HG03565 (cell line): ENCODE measurements around the gene THBS2.

Experiments
- ATAC-seq: cut with Tn5 transposase; IDR thresholded peaks from one replicate; pipeline ENCODE4 v1.9.1; 2021; ENCODE audit warnings: mild to moderate bottlenecking, moderate library complexity; ENCODE audit not compliant: unreplicated experiment

Gene THBS2

DNA sequence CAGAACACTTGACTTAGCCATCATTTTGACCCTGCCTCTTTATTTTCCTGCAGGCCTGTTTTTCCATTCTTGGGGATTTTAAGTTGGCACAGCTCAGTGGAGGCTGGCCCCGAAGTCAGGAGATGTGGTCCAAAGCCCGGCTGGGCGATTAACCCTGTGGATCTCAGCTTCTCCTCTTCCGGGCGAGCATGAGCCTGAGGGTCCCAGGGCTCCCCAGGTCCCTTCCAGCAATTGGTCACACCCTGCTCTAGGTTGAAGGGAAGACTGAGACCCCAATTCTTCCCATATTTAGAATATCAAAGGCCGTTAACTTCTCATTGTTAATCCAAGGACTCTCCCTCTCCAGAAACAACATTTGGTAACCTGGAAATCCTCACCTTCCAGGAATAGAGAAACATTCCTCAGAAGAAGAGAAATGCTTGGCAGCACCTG lies 2.3 kb downstream of the THBS2 start:
- no peak for ATAC-seq

DNA sequence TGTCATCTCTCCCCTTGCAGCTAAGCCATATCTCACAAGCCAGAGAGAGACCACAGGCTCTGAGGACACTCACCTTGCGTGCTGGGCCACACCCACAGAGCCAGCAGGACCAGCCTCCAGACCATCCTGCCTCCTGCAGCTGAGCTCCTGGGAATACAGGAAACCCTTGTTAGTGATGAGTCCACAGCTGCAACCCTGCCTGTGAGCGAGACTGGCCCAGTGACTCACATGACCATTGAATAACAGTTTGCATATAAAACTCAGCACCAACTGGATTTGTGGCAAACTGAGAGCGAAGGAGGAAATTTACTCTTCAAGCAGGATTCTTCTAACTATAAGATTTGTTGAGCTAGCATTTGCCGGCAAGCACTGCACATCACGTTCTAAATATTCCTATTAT lies 3.0 kb downstream of the THBS2 start:
- ATAC-seq: no peak

DNA sequence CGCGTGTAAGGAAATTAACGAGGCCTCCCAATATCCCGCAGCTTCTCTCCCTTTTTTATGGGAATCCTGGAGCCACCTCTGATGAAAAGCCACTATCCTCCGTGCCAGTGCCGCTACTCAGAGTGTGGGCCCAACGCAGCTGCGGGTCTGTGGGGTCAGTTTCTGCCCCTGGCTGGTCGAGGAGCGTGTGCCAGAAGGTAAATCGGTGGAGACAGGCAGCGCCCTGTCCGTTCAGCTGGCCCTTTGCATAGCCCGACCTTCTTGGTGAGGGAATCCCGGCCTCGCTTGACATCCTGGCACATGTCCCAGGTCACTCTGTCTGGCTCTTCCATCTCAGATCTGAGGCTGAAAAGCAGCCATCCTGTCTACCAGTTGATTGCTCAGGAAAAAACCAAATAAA lies 4.6 kb downstream of the THBS2 start:
- ATAC-seq: no peak

DNA sequence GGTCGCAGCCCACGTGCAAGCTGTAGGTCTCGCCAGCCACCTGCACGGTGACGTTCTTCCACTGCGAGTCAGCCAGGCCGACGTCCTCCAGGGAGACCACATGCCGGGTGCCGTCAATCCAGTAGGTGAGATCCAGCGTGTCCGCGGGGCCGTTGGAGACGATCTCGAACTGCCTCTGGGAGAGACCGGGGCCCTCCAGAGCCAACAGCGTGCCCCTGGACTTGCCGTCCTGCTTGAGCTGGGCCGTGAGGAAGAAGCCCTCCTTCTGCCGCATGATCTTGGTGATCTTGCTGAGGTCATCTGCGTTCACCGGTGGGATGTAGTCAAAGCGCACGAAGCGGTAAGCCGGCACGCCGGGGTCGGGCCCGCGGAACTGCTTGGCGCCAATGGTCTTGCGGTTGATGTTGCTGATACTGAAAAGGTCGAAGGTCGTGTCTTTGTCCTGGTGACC lies 5.1 kb downstream of the THBS2 start:
- ATAC-seq: no peak

DNA sequence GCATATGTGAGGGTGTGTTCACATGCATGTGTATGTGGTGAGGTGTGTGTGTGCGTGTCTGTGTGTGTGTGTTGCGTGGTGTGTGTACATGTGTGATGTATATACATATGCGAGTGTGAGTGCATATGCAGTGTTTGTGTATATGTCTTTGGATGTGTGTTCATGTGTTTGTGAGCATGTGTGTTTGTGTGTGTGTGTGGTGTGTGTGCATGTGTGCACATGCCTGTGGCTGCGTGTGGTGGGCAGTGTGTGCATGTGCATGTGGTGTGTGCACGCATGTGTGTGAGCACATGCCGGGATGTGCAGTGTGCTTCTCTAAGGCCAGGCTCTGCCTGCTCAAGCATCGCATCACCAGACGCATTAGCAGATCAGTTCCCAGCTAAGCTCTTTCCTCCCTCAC lies 5.7 kb downstream of the THBS2 start:
- no peak for ATAC-seq

DNA sequence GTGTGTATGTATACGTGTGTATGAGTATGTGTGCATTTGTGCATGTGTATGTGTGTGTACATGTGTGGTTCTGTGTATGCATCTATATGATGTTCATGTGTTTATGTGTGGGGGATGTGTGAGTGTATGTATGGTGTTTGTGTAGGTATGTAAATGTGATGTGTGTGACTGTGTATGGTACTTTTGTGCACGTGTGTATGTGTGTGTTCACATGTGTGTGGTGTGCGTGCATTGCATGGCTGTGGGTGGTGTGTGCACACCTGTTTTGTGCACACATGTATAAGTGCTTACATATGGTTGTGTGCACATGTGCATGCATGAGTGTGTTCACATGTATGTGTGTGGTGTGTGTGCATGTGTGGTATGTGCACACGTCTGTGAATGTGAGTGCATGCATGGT lies 6.2 kb downstream of the THBS2 start:
- no peak for ATAC-seq

DNA sequence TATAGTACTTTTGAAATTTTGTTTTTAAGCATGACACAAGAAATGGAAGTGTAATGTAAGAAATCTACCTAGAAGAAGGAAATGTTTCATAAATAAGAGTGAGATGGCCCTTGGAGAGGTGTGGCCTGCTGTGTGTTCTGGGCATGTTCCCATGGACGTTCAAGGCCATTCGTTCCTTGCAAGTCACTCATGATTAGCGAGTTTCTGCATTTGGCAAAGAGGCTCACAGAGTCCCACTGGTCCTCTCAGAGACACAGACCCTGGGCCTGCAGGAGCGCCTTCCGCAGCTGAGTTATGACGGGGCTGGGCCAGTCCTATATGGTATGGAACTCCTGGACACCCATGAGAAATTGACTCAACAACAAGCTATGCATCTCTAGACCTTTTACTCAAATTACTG lies 7.2 kb downstream of the THBS2 start:
- no peak for ATAC-seq

DNA sequence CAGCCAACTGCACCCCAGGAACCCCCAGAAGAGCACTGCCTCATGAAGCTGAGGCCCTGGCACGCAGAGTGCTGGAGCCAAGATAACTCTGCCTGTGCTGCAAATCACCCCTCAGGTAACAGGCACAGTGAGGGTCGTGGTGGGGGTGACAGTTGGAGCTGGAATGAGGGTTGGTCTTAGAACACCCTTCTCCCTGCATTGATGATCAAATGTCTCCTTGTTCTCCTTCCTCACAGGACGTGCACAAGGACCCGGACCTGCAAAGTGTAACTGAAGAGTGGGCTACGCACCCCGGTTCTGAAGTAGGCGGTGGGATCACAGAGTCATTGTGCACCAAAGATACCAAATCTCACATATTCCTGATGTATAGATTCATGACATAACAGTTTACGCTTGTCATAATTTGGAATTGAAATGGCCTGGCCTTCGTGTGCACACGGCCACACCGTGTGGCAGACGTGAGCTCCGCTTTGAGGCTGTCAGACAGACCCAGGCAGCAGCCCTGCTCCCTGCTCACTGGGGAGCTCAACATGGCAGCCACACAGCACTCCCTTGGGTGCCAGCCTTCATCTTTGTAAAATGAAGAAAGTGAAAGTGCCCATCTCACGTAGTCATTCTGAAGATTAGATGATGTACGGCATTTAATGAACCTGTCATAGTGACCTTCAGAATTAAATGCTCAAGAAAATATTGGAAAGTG lies 8.8 kb downstream of the THBS2 start:
- ATAC-seq: no peak

DNA sequence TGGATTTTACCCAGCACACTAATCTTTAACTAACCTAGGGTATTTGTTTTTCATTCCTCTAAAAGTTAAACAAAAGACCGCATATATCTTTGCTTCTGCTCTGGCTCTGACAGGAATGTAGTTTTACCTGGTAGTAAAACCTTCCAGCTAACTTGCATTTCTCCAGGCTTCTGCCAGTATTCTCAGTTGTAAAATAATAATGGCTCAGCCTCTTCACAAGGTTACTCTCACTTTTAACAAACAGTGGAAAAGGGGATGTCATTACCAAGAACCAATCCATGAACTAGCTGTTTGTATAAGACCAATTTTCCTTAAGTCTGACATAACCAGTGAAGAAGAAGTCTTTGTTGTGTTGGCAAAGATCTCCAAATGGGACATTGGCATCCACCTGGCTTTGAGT lies 10.0 kb downstream of the THBS2 start:
- ATAC-seq: no peak

DNA sequence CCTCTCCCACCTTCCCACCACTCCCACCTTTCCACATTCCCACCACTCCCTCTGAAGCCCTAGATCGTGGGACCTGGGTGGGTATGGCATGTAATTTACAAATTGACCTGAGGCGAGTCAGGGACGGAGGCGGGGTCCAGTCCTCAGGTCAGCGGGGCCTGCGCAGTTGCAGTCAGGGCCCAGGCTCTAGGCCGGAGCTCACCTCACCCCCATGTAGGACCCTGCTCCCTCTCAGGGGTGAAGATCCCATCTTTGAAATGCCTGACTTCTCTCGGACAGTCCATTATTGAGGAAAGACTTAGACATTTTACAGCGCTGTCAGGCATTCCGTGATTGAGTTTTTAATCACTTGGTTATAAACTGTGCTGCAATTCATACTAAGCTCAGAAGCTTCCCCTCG lies 10.5 kb downstream of the THBS2 start:
- ATAC-seq: no peak

DNA sequence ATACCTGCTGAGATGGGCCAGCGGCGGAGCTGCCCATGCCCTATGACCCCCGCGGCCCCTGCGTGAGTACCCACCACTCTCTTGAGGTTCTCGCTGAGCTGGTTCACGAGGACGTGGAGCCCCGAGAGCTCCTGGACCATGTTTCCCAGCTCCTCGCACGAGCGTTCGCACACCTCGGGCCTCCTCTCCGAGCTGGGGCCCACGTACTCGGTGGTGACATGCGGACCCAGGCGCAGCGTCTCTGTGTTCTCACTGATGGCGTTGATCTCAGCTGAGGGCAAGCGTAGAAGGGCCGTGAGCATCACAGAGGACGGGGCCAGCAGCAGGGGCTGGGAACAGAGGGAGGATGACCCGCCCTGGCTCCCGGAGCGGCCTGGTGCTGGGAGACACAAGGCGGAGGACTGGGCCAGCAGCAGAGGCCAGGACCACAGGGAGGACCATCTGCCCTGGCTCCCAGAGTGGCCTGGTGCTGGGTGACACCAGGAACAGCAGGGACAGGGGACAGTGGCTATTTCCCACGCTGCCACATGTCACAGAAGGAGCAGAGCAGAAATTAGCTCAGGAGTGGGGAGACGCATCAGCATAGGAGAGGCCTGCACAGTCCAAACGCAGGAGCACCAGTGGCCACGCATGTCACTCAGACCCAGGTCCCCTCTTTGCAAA lies 11.8 kb downstream of the THBS2 start:
- no peak for ATAC-seq

DNA sequence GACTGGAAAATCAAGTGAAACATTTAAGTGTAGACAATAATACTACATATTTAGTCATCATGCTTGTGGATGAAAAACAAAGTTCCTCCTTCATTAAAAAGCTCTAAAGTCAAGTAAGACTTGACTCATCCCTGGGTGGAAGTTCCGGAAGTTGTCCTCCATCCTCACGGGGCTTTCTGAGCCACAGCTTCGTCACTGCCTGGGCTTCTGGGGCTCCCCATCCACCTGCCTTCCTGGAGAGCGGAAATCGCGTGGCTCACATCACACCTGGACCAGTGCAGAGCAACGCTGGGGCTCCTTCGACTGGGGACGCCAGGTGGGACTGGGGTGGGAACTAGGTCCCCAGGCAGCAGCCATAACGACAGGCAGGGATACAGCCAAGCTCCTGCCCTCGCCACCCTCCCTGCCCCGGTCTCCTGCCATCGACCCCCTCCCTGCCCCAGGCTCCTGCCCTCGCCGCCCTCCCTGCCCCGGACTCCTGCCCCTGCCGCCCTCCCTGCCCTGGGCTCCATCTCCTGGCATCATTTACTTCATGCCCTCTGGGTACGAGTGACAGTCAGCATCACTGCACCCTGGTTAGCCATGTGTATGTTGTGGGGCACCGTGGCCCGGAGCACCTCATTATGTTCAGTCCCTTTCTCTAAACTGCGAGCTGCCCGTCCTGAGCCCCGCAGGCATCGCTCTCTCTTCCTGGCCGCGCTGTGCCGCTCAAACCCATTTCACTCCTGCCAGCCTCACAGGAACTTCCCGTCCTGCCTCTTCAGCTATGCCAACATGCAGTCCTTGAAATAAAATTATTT lies 12.9 kb downstream of the THBS2 start:
- ATAC-seq: no peak

DNA sequence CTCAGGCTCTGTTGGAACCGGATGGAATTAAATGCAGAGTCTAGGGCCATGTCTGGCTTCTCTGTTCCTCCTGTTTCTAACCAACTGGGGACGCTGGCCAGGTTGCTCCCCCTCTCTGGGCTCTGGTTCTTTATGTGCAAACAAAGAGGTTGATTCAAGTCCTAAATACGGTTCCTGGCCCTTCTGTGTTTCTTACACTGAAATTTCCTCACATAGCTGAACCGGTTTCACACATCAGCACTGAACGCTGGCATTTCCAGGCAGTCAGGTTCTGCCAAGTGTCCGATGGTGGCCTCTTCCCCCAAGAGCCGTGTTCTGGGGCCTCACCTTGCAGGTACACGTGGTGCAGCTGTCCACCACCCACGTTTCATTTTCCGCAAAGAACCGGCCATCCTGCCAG lies 13.5 kb downstream of the THBS2 start:
- ATAC-seq: no peak

DNA sequence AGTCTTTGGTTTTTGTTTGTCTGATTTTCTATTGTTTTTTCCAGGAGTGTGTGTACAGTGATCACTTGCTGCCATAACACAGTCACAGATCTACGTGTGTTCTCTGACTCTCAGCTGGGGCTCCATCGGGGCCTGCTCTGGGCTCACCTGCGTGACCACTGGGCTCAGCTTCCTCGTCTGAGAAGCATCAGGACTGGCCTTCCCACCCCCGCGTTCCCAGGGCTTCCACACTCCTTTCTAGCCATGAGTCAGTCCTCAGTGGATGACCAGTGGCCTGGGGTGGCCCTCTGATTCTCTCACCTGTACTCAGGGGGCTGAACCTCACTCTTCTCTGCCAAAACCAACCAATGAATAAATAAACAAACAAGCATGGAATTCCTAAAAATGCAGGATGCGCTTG lies 14.5 kb downstream of the THBS2 start:
- ATAC-seq: no peak

DNA sequence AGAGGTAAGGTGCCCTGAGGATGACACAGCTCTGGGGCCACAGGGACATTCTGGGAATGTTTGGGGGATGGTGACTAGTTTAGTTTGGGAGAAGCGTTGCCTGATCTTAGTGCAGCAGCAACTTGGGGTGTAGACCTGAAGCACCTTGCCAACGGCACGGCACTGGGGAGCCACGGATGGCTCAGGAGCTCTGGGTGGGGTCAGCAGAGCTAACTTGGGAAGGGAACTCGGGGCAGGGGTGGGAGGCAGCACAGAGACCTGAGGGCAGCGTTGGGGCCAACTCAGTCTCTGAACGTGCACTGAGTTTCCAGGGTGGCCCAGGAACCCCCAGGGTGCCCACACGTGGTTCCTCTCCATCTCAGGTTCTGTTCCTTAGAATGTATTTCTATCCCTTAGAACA lies 14.9 kb downstream of the THBS2 start:
- ATAC-seq: no peak

DNA sequence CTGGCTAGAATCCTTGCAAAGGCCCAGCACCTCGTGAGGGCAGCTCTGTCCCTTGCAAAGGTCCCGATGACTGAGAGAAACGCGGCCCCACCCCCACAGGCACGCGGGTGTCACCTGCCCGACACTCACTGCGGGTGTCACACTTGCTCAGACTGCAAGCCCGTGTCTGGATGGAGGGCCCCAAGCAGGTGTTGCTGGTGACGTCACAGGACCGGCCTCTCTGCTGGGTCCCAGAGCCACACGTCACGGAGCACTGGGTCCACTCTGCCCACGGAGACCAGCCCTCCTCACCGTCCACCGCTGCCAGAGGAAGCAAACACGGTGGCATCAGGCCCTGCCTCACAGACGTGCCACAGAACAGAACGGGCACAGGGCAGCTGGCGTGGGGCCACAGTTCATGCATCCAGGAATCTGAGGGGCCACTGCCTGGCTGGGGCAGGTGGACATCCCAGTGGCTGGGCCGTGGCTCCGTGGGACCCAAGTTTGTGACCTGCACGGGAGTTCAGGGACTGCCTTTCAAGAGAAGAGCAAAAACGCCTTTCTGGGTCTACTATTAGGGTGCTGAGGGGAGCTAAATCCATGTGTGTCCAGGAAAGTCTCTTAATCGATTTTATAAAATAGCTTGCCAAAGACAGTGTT lies 16.0 kb downstream of the THBS2 start:
- no peak for ATAC-seq

DNA sequence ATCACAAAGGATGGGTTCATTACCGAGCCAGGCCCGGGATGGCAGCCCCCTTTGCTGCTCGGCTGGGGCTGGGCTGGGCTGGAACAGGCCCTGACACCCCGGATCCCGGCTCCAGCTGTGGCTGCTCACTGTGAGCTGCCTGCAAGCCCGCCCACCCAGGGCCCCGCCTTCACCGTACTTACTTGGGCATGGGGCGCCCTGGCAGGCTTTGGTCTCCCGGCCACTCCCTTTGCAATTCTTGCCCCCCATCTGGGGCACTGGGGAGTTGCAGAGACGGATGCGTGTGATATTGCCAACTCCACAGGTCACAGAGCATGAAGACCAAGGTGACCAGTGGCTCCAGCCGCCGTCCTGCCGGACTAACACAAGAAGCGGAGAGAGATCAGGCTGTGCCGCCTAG lies 16.7 kb downstream of the THBS2 start:
- ATAC-seq: no peak

DNA sequence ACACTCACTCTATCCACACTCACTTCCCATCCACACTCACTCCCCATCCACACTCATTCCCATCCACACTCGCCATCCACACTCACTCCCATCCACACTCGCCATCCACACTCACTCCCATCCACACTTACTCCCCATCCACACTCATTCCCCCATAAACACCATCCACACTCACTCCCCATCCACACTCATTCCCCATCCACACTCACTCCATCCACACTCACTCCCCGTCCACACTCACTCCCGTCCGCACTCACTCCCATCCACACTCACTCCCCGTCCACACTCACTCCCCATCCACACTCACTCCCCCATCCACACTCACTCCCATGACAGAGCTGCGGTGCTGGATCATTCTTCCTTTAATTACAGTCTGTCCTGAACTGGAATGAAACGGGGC lies 17.1 kb downstream of the THBS2 start:
- ATAC-seq: no peak

DNA sequence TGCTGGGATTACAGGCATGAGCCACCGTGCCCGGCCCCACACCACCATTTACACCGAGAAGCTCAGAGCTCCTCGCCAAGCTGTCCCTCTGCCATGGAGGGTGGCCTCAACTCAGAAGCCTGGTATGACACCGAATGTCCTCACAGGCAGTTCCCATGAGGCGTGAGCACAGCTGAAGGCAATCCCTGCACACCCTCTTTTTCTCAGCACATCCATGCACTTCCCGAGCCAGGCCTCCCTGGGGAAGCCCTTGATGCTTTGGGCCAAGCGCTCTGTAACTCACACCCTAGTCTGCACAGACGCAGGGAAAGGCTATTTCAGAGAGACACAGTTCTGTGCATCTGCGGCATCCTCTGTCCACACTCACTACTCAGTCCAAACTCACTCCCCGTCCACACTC lies 18.4 kb downstream of the THBS2 start:
- ATAC-seq: no peak

DNA sequence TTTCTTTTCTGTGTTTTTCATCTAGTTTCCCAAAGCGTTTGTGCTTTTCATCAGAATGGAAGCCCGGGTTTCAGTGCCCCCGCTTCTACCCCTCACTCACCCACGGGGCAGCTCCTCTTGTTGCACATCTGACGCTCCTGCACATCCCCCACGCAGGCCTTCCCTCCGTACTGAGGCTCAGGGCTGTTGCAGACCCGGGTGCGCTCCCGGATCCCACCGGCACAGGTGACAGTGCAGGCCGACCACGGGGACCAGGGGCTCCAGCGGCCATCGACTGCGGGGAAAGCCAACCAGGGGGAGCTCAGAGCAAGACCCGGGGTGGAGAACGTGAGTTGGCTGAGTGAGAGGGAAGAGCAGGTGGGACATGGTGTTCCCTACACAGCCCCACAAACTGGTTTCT lies 19.0 kb downstream of the THBS2 start:
- no peak for ATAC-seq

DNA sequence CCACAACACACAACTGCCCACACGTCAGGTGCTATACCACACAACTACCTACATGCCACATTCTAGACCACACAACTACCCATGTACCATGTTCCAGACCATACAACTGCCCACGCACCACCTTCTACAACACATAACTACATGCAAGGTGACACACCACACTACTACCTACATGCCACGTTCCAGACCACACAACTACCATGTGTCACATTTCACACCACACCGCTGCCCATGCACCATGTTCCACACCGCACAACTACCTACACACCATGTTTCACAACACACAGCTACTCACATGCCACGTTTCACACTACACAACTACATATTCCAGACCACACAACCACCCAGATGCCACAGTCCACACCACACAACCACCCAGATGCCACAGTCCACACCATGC lies 19.8 kb downstream of the THBS2 start:
- ATAC-seq: no peak

DNA sequence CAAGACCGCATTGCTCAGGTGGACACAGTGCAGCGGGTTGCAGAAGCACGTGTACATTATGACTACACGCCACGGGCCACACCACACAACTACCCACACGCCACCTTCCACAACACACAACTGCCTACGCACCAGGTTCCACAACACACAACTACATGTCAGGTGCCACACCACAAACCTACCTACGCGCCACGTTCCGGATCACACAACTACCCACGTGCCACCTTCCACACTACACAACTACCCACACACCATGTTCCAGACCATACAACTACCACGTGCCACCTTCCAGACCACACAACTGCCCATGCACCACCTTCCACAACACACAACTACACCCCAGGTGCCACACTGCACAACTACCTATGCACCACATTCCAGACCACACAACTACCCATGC lies 20.5 kb downstream of the THBS2 start:
- ATAC-seq: no peak
